Activated naive CD4-positive, alpha-beta T cell treated with anti-CD3 and anti-CD28 coated beads, Interleukin-2, amount 10 ng/mL, durations not matched to agents 7 days and 5 days (primary cell): ENCODE data around the gene ZNF808.
A peak's percentile ranks its signal among the peaks of the same experiment; 100 is the strongest.
"Not testable (repeated sequence)": the region's sequence is repeated elsewhere in the genome, so short reads cannot be mapped to it uniquely, and the experiment has no call there.

Experiments used
- CTCF ChIA-PET: fragments of 350-600 bp; sonication (Branson Sonifier 250); formaldehyde crosslinking; loops from one replicate; lab custom pipeline; 2021; ENCODE audit warnings: antibody characterized with exemption; lab: Charles Lee
- DNase-seq: peaks from one replicate; pipeline ENCODE4 v3.0.0-alpha.2; 2020
- H3K27ac Mint-ChIP-seq: one replicate; pipeline ENCODE4 v1.8.0; 2021; ENCODE audit warnings: mild to moderate bottlenecking, moderate library complexity, mixed read lengths
- H3K27me3 Mint-ChIP-seq: one replicate; pipeline ENCODE4 v1.8.0; 2021; ENCODE audit warnings: mild to moderate bottlenecking, mixed read lengths
- H3K36me3 Mint-ChIP-seq: one replicate; pipeline ENCODE4 v1.8.0; 2021; ENCODE audit warnings: mixed read lengths
- H3K4me1 Mint-ChIP-seq: one replicate; pipeline ENCODE4 v1.8.0; 2021; ENCODE audit warnings: mixed read lengths
- H3K4me3 Mint-ChIP-seq: one replicate; pipeline ENCODE4 v1.8.0; 2021; ENCODE audit warnings: mild to moderate bottlenecking, moderate library complexity, mixed read lengths
- H3K9me3 Mint-ChIP-seq: one replicate; pipeline ENCODE4 v1.8.0; 2021; ENCODE audit warnings: mixed read lengths

Gene ZNF808

DNA sequence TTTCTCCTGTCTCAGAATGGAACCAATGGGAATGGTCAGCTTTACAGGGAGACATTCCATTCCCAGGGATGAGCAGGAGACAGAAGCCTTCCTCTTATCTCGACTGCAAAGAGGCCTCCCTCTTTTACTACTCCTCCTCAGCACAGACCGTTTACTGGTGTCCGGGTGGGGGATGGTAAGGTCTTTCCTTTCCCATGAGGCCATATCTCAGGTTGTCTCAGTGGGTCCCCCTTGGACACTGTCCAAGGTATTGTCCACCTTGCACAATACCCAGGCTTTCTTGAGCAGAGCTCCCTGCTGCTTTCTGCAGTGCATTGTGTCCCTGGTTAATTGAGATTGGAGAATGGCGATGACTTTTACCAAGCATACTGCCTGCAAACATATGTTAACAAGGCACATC lies 7.5 kb upstream of the ZNF808 start:
- Mint-ChIP-seq H3K4me1 (no peaks in the 10 kb centered on the region), H3K4me3 (no peak overlapping the region), H3K27ac (no peak overlapping the region), H3K36me3 (peaks cover 5% of the 10 kb centered on the region), H3K9me3 (peaks cover 64% of the 10 kb centered on the region), H3K27me3 (no peaks in the 10 kb centered on the region)
- no peak for DNase-seq
- CTCF ChIA-PET: no interaction called here

DNA sequence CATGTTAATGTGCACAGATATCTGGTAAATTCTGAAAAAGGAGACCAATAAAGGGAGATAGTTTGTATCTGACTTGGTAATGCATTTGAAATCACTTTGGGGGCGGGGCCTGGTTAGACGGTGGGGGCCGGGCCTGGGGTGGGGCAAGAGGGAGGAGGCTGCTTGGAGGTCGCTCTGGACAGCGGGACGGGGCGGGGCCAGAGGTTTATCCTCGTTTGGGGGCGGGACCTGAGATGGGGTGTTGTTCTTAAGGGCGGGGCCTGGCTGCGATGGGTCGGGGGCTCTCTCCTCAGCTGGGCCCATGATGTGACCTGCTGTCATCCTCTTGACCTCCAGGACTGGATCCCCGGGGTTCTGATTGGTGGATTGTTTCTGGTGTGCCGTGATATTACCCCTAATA lies 4.9 kb upstream of the ZNF808 start:
- DNase-seq: no peak
- H3K27ac Mint-ChIP-seq: no peak overlapping the region
- peaks cover 7% of the 10 kb centered on the region for H3K4me1 Mint-ChIP-seq
- H3K4me3 Mint-ChIP-seq: no peak overlapping the region
- CTCF ChIA-PET: no interaction called here
- H3K27me3 Mint-ChIP-seq: peaks cover under 1% of the 10 kb centered on the region
- peaks cover 51% of the 10 kb centered on the region for H3K9me3 Mint-ChIP-seq
- H3K36me3 Mint-ChIP-seq: peaks cover 8% of the 10 kb centered on the region

- peaks cover 17% of the 10 kb centered on the region for H3K36me3 Mint-ChIP-seq
- H3K27me3 Mint-ChIP-seq: peaks cover 3% of the 10 kb centered on the region
- H3K27ac Mint-ChIP-seq: no peak overlapping the region
- H3K4me1 Mint-ChIP-seq: peaks cover 17% of the 10 kb centered on the region
- CTCF ChIA-PET: no interaction called here
- H3K9me3 Mint-ChIP-seq: peaks cover 51% of the 10 kb centered on the region
- H3K4me3 Mint-ChIP-seq: no peak overlapping the region
- no peak for DNase-seq
Measured at GRCh38 chr19:52524086-52524485, 3.4 kb upstream of the ZNF808 start.

- DNase-seq: peak; percentile 24
- peaks cover 28% of the 10 kb centered on the region for H3K9me3 Mint-ChIP-seq
- peaks cover 39% of the 10 kb centered on the region for H3K36me3 Mint-ChIP-seq
- H3K4me1 Mint-ChIP-seq: peaks cover 31% of the 10 kb centered on the region
- peaks cover 3% of the 10 kb centered on the region for H3K27me3 Mint-ChIP-seq
- H3K4me3 Mint-ChIP-seq: peak overlapping the region; percentile 97
- H3K27ac Mint-ChIP-seq: peak overlapping the region; percentile 91
- CTCF ChIA-PET: no interaction called here
Measured at GRCh38 chr19:52527956-52528351, 486 bp downstream of the ZNF808 start.

DNA sequence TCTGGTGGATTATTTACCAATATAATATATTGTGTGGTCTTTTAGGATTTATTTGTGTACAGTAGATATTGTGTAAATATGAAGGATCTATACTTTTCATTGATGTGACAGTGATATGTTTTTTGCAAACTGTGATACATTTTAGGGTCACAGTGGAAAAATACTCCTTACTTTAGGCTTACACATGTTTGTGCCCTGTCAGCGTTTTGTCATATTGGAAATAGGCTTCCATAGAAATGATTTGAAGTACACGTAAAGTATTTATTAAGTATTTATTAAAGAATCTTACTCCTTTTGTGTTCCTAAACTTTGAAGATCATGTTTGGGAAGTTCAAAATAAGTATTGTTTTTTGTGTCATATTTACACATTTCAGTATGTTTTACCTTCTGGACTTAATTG lies 5.0 kb downstream of the ZNF808 start:
- Mint-ChIP-seq H3K4me1 (peaks cover 49% of the 10 kb centered on the region), H3K27ac (no peak overlapping the region), H3K27me3 (peaks cover 3% of the 10 kb centered on the region), H3K36me3 (peaks cover 68% of the 10 kb centered on the region), H3K9me3 (peaks cover 24% of the 10 kb centered on the region), H3K4me3 (no peak overlapping the region)
- DNase-seq: no peak
- CTCF ChIA-PET: no interaction called here

- Mint-ChIP-seq H3K9me3 (peaks cover 25% of the 10 kb centered on the region), H3K4me1 (peaks cover 44% of the 10 kb centered on the region), H3K27me3 (no peaks in the 10 kb centered on the region), H3K27ac (no peak overlapping the region), H3K4me3 (peak overlapping the region; percentile 47), H3K36me3 (peaks cover 70% of the 10 kb centered on the region)
- DNase-seq: no peak
- CTCF ChIA-PET: no interaction called here
Measured at GRCh38 chr19:52533901-52534300, 6.4 kb downstream of the ZNF808 start.

GRCh38 chr19:52535385-52535770 lies 7.9 kb downstream of the ZNF808 start:
- Mint-ChIP-seq H3K36me3 (peaks cover 71% of the 10 kb centered on the region), H3K4me1 (peaks cover 38% of the 10 kb centered on the region), H3K27ac (peak overlapping the region; percentile 94), H3K9me3 (peaks cover 30% of the 10 kb centered on the region), H3K4me3 (peak overlapping the region; percentile 83)
- CTCF ChIA-PET, H3K27me3 Mint-ChIP-seq: not testable (repeated sequence)
- DNase-seq: peak; percentile 44

GRCh38 chr19:52535771-52536447 lies 8.4 kb downstream of the ZNF808 start:
- H3K4me3 Mint-ChIP-seq: peak overlapping the region; percentile 83
- H3K27ac Mint-ChIP-seq: peak overlapping the region; percentile 94
- H3K36me3 Mint-ChIP-seq: peaks cover 73% of the 10 kb centered on the region
- peaks cover 36% of the 10 kb centered on the region for H3K9me3 Mint-ChIP-seq
- CTCF ChIA-PET: no interaction called here
- H3K4me1 Mint-ChIP-seq: peaks cover 36% of the 10 kb centered on the region
- DNase-seq: peak; percentile 96
- no peaks in the 10 kb centered on the region for H3K27me3 Mint-ChIP-seq

DNA sequence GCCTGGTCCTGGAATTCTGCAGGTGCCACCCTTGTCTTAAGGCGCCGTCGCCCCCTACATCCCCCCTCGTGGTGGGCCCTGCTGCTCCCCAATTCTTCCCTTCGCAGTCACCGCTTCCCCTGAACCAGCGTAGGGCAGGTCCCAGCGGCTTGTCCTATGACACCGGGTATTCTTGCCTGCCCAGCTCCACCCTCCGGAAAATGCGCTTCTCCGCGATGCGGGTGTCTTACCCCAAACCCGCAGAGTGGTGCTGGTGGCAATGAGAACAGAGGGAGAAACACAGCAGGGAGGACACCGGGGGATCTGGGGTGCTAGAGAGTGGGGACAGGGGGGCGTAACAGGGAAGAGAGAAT lies 9.0 kb downstream of the ZNF808 start:
- Mint-ChIP-seq H3K4me1 (peaks cover 34% of the 10 kb centered on the region), H3K27me3 (no peaks in the 10 kb centered on the region), H3K27ac (peak overlapping the region; percentile 94), H3K36me3 (peaks cover 75% of the 10 kb centered on the region), H3K9me3 (peaks cover 39% of the 10 kb centered on the region), H3K4me3 (peak overlapping the region; percentile 83)
- CTCF ChIA-PET: no interaction called here
- peak; percentile 66 for DNase-seq

DNA sequence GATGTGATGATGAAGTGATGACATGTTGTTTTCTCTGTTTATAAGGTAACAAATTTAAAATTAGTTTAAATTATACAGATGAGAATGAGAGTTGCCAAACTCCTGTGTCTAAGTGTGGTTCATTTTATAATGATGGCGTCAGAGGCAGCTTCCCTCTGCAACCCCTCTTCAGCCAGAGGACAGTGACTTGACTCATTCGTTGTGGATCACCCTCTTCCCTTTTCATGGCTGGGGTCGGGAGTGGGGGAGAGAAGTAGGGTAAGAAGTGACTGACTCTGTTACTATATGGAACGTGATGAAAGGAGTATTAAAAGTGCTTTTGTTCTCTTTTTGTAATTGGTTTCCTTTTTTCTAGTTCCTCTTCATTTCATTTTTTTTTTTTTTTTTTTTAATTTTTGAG lies 11.3 kb downstream of the ZNF808 start:
- CTCF ChIA-PET, H3K4me3 Mint-ChIP-seq, DNase-seq, H3K27me3 Mint-ChIP-seq: not testable (repeated sequence)
- H3K4me1 Mint-ChIP-seq: peaks cover 45% of the 10 kb centered on the region
- H3K27ac Mint-ChIP-seq: peak overlapping the region; percentile 40
- peaks cover 52% of the 10 kb centered on the region for H3K9me3 Mint-ChIP-seq
- peaks cover 78% of the 10 kb centered on the region for H3K36me3 Mint-ChIP-seq

GRCh38 chr19:52541176-52541575 lies 13.7 kb downstream of the ZNF808 start:
- H3K4me3 Mint-ChIP-seq, H3K27me3 Mint-ChIP-seq, CTCF ChIA-PET, H3K27ac Mint-ChIP-seq, DNase-seq: not testable (repeated sequence)
- H3K36me3 Mint-ChIP-seq: peaks cover 82% of the 10 kb centered on the region
- H3K9me3 Mint-ChIP-seq: peaks cover 55% of the 10 kb centered on the region
- H3K4me1 Mint-ChIP-seq: peaks cover 32% of the 10 kb centered on the region

DNA sequence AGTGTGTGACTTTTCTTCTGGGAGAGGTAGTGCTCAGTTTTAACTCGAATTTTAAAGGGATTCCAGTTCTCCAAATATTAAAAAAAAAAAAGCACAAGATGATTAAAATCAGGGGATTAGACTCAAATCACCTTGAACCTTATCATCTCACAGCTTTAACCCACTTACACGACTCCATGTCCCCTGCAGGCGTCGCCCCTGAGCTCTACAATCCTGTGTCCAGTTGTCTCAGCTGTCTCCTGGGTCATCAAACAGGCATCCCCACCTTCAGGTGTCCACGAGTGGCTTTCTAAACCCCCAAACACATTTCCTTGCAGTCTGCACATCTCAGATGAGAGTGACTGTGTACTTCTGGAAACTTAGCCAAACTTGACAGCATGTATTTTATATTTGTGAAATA lies 14.1 kb downstream of the ZNF808 start:
- Mint-ChIP-seq H3K4me3 (no peak overlapping the region), H3K27me3 (no peaks in the 10 kb centered on the region), H3K9me3 (peaks cover 53% of the 10 kb centered on the region), H3K4me1 (peaks cover 28% of the 10 kb centered on the region), H3K36me3 (peaks cover 82% of the 10 kb centered on the region), H3K27ac (no peak overlapping the region)
- CTCF ChIA-PET: no interaction called here
- DNase-seq: no peak

GRCh38 chr19:52542541-52542940 lies 15.1 kb downstream of the ZNF808 start:
- H3K4me3 Mint-ChIP-seq, H3K27me3 Mint-ChIP-seq, DNase-seq, CTCF ChIA-PET: not testable (repeated sequence)
- Mint-ChIP-seq H3K4me1 (peaks cover 20% of the 10 kb centered on the region), H3K36me3 (peaks cover 81% of the 10 kb centered on the region), H3K27ac (peak overlapping the region; percentile 83), H3K9me3 (peaks cover 50% of the 10 kb centered on the region)

- Mint-ChIP-seq H3K4me3 (no peak overlapping the region), H3K27ac (peak overlapping the region; percentile 83), H3K36me3 (peaks cover 85% of the 10 kb centered on the region), H3K4me1 (peaks cover 20% of the 10 kb centered on the region), H3K27me3 (no peaks in the 10 kb centered on the region), H3K9me3 (peaks cover 56% of the 10 kb centered on the region)
- DNase-seq: peak; percentile 47
- CTCF ChIA-PET: no interaction called here
Measured at GRCh38 chr19:52542984-52543664, 15.7 kb downstream of the ZNF808 start.
